ENCODE results near the gene MMP13. TPM values are rescaled to one million over a fixed set of nuclear protein-coding genes. Genes with fewer than 3 reads are reported as not detected.

The MMP13 gene
- total and polyA plus RNA-seq, 9 of the 15 experiments (the other 6 are each of a cell fraction or from before 2014, with no cell fraction given) = not detected

- Histone ChIP-seq H3K4me1 (replicated peaks in 1 of 2; ENCODE audit: control insufficient read depth in 2 of 2, insufficient read depth in 2 of 2, low read length in 2 of 2) (no peaks in the 10 kb centered on the region), H3K9me3 (replicated peaks; ENCODE audit: control insufficient read depth, insufficient read depth, low read depth, low read length) (no peaks in the 10 kb centered on the region), H4K20me1 (replicated peaks; ENCODE audit: control insufficient read depth, insufficient read depth, low read length) (no peaks in the 10 kb centered on the region), H3K4me2 (ENCODE audit: insufficient read depth, low read length) (no peak overlapping the region), H3K27ac (ENCODE audit: extremely low read depth, low read depth, low read length) (no peak overlapping the region), H3K27me3 (ENCODE audit: control insufficient read depth in 2 of 2, insufficient read depth in 2 of 2, low read length in 2 of 2) (no peaks in the 10 kb centered on the region), H3K79me2 (ENCODE audit: control insufficient read depth, insufficient read depth, low read length) (no peaks in the 10 kb centered on the region), H2AFZ (ENCODE audit: low read depth, low read length) (no peak overlapping the region), H3K9me1 (ENCODE audit: control insufficient read depth, insufficient read depth, low read length) (no peaks in the 10 kb centered on the region), H3K9ac (ENCODE audit: insufficient read depth in 1 of 2, low read depth in 2 of 2, low read length in 2 of 2) (no peak overlapping the region), H3K36me3 (ENCODE audit: control insufficient read depth, insufficient read depth, low read length) (no peaks in the 10 kb centered on the region), H3K4me3 (no peak overlapping the region)
- no peak for DNase-seq (ENCODE audit: extremely low read depth in 1 of 4, low spot score in 3 of 4)
- FAIRE-seq = no peak
- POLR2A ChIA-PET = no interaction called here
- BruUV-seq (replicated peaks) = no TSS peak
- intact Hi-C loops (cut with micrococcal nuclease) = no loop called here
- ATAC-seq = no peak
- CTCF ChIA-PET (ENCODE audit: low intra/inter-chr PET ratio) = no interaction called here
- in situ Hi-C loops (cut with MboI) = no loop called here
- TF ChIP-seq CSDE1 (IDR thresholded peaks at IDR 0.05) (no peak), SAFB (IDR thresholded peaks at IDR 0.05; ENCODE audit: borderline replicate concordance, low read depth, low read length) (no peak), TOE1 (IDR thresholded peaks at IDR 0.05; ENCODE audit: borderline replicate concordance) (no peak), TOE1 (CRISPR knock-in tag; IDR thresholded peaks at IDR 0.05; ENCODE audit: borderline replicate concordance, low read depth) (no peak), SNIP1 (IDR thresholded peaks at IDR 0.05; ENCODE audit: low read depth) (no peak), SIRT6 (IDR thresholded peaks at IDR 0.05; ENCODE audit: low read depth, low read length) (no peak), TEAD1 (CRISPR knock-in tag; IDR thresholded peaks at IDR 0.05) (no peak), SMAD4 (CRISPR knock-in tag; conservative IDR thresholded peaks at IDR 0.05) (no peak), ZNF124 (CRISPR knock-in tag; IDR thresholded peaks at IDR 0.05) (no peak), KDM1A (IDR thresholded peaks at IDR 0.05) (no peak), SIN3A (IDR thresholded peaks at IDR 0.05; ENCODE audit: borderline replicate concordance in 2 of 2, control insufficient read depth in 1 of 2, low read depth in 2 of 2, low read length in 2 of 2) (no peak), SRF (CRISPR knock-in tag; IDR thresholded peaks at IDR 0.05) (no peak), ZNF41 (CRISPR knock-in tag; conservative IDR thresholded peaks at IDR 0.05) (no peak), EZH2 (IDR thresholded peaks at IDR 0.05; ENCODE audit: borderline replicate concordance, low read depth, low read length) (no peak), CAMTA2 (CRISPR knock-in tag; conservative IDR thresholded peaks at IDR 0.05) (no peak), ZNF609 (CRISPR knock-in tag; IDR thresholded peaks at IDR 0.05; ENCODE audit: borderline replicate concordance) (no peak)
- TF ChIP-seq, protein P1, sequence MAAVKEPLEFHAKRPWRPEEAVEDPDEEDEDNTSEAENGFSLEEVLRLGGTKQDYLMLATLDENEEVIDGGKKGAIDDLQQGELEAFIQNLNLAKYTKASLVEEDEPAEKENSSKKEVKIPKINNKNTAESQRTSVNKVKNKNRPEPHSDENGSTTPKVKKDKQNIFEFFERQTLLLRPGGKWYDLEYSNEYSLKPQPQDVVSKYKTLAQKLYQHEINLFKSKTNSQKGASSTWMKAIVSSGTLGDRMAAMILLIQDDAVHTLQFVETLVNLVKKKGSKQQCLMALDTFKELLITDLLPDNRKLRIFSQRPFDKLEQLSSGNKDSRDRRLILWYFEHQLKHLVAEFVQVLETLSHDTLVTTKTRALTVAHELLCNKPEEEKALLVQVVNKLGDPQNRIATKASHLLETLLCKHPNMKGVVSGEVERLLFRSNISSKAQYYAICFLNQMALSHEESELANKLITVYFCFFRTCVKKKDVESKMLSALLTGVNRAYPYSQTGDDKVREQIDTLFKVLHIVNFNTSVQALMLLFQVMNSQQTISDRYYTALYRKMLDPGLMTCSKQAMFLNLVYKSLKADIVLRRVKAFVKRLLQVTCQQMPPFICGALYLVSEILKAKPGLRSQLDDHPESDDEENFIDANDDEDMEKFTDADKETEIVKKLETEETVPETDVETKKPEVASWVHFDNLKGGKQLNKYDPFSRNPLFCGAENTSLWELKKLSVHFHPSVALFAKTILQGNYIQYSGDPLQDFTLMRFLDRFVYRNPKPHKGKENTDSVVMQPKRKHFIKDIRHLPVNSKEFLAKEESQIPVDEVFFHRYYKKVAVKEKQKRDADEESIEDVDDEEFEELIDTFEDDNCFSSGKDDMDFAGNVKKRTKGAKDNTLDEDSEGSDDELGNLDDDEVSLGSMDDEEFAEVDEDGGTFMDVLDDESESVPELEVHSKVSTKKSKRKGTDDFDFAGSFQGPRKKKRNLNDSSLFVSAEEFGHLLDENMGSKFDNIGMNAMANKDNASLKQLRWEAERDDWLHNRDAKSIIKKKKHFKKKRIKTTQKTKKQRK (IDR thresholded peaks at IDR 0.05; ENCODE audit: borderline replicate concordance, low read depth, low read length) = no peak
Measured at GRCh38 chr11:102966011-102966410, 10.5 kb upstream of the MMP13 start.

Measured in K562 (cell line).